K562 (cell line): Measurements from ENCODE around the gene PRELID1. TPM values are rescaled to one million over a fixed set of nuclear protein-coding genes. Genes with fewer than 3 reads are reported as not detected.

Source experiments
- ASH1L ChIP-seq: fragments of 450-650 bp; IDR thresholded peaks from 2 replicates; pipeline ENCODE4 v1.6.1; 2018; ENCODE audit warnings: borderline replicate concordance, mild to moderate bottlenecking, low read depth; ENCODE audit not compliant: partially characterized antibody
- IRF2 ChIP-seq: sonication (generic); formaldehyde crosslinking; IDR thresholded peaks from 2 replicates; pipeline ENCODE4 v1.8.1; 2022; ENCODE audit warnings: mild to moderate bottlenecking, missing genetic modification reagents
- KDM4B ChIP-seq, 2 experiments: fragments of 450-650 bp in 1 of 2; sonication (generic) in 1 of 2; IDR thresholded peaks; 2 replicates each; pipeline ENCODE4 v1.6.1; 2016 to 2017; ENCODE audit warnings: borderline replicate concordance in 2 of 2, antibody characterized with exemption in 1 of 2, low read depth in 1 of 2, mild to moderate bottlenecking in 1 of 2
- RBM25 ChIP-seq: fragments of 200-400 bp; formaldehyde crosslinking; IDR thresholded peaks from 2 replicates; pipeline ENCODE4 v1.6.1; 2018; ENCODE audit warnings: low read length, low read depth, moderate library complexity; ENCODE audit not compliant: severe bottlenecking
- SMAD2 ChIP-seq: fragments of 150-350 bp; IDR thresholded peaks from 2 replicates; pipeline ENCODE4 v1.6.1; 2014; ENCODE audit warnings: low read depth, mild to moderate bottlenecking, low read length
- ZBTB1 ChIP-seq: sonication (generic); formaldehyde crosslinking; IDR thresholded peaks from 2 replicates; pipeline ENCODE4 v1.8.1; 2023; ENCODE audit warnings: missing genetic modification reagents, low read depth, mild to moderate bottlenecking, borderline replicate concordance
- ZFP30 ChIP-seq: fragments of 250-450 bp; sonication (Bioruptor Pico); IDR thresholded peaks from 2 replicates; pipeline ENCODE4 v1.8.0; 2022; ENCODE audit warnings: moderate library complexity, mild to moderate bottlenecking, inconsistent platforms, borderline replicate concordance
- ZFPM2 ChIP-seq: fragments of 250-450 bp; sonication (Bioruptor Pico); IDR thresholded peaks from 2 replicates; pipeline ENCODE4 v1.5.1; 2022; ENCODE audit warnings: mild to moderate bottlenecking
- ZNF134 ChIP-seq: fragments of 250-450 bp; sonication (Bioruptor Pico); conservative IDR thresholded peaks from 2 replicates; pipeline ENCODE4 v1.4.0; 2020
- ZNF146 ChIP-seq: IDR thresholded peaks from one replicate; pipeline ENCODE4 v1.6.1; 2018; ENCODE audit warnings: missing compliant biosample characterization; ENCODE audit not compliant: unreplicated experiment
- ZNF175 ChIP-seq: fragments of 200-800 bp; sonication (Bioruptor generic); IDR thresholded peaks from 2 replicates; pipeline ENCODE4 v1.6.1; 2016; ENCODE audit warnings: low read depth, mild to moderate bottlenecking, missing genetic modification characterization, missing compliant biosample characterization
- ZNF3 ChIP-seq: fragments of 250-450 bp; sonication (Bioruptor Pico); IDR thresholded peaks from 2 replicates; pipeline ENCODE4 v1.5.0; 2021; ENCODE audit warnings: mild to moderate bottlenecking, moderate library complexity
- ZNF444 ChIP-seq: fragments of 250-450 bp; sonication (Bioruptor Pico); IDR thresholded peaks from 2 replicates; pipeline ENCODE4 v1.4.0; 2020; ENCODE audit warnings: mild to moderate bottlenecking, moderate library complexity
- polyA plus RNA-seq, 8 experiments: library from polyadenylated mRNA; depleted of rRNA in 4 of 8; stranded (reverse) in 5 of 8; unstranded in 3 of 8; fragments of >200 nt; fragmentation: Nextera tagmentation in 2 of 8; fragmentation: Illumina TruSeq in 1 of 8; extraction: Ambion mirVana in 2 of 8; extraction: Trizol in 1 of 8; gene quantifications; 2 replicates each; pipeline versions ENCODE4 v1.2.1 to v1.2.3, GENCODE V29; 2011 to 2014; ENCODE audit warnings: inconsistent platforms in 1 of 8, missing spikeins in 1 of 8
- total RNA-seq, 7 experiments: library from RNA; depleted of rRNA in 6 of 7; stranded (reverse); fragments of >200 nt in 6 of 7; fragmentation: Illumina TruSeq in 2 of 7; extraction: Trizol in 2 of 7; gene quantifications; 2 replicates each; pipeline versions ENCODE4 v1.2.1 to v1.2.3, GENCODE V29; 2011 to 2021; ENCODE audit warnings: low replicate concordance in 1 of 7
- TF ChIP-seq, protein P1 (sequence below): fragments of 450-650 bp; IDR thresholded peaks from 2 replicates; pipeline ENCODE4 v1.7.1; 2018; ENCODE audit warnings: mild to moderate bottlenecking, low read depth; ENCODE audit not compliant: partially characterized antibody
- TF ChIP-seq, protein P2 (sequence below): fragments of 450-650 bp; IDR thresholded peaks from 2 replicates; pipeline ENCODE4 v1.6.1; 2017; ENCODE audit warnings: antibody characterized with exemption
- TF ChIP-seq, protein P3 (sequence below): sonication (generic); formaldehyde crosslinking; IDR thresholded peaks from 2 replicates; pipeline ENCODE4 v1.8.0; 2022; ENCODE audit warnings: mild to moderate bottlenecking, low read depth, missing genetic modification reagents
- TF ChIP-seq, protein P4 (sequence below): IDR thresholded peaks from 2 replicates; pipeline ENCODE4 v1.6.1; 2014; ENCODE audit warnings: antibody characterized with exemption
- TF ChIP-seq, protein P5 (sequence below): fragments of 250-450 bp; sonication (Bioruptor Pico); IDR thresholded peaks from 2 replicates; pipeline ENCODE4 v1.8.0; 2022; ENCODE audit warnings: moderate library complexity, mild to moderate bottlenecking, inconsistent platforms

The PRELID1 gene
- total and polyA plus RNA-seq, 9 of the 15 experiments (the other 6 are each of a cell fraction or from before 2014, with no cell fraction given) = 40.1 to 484 (median 340) TPM

DNA sequence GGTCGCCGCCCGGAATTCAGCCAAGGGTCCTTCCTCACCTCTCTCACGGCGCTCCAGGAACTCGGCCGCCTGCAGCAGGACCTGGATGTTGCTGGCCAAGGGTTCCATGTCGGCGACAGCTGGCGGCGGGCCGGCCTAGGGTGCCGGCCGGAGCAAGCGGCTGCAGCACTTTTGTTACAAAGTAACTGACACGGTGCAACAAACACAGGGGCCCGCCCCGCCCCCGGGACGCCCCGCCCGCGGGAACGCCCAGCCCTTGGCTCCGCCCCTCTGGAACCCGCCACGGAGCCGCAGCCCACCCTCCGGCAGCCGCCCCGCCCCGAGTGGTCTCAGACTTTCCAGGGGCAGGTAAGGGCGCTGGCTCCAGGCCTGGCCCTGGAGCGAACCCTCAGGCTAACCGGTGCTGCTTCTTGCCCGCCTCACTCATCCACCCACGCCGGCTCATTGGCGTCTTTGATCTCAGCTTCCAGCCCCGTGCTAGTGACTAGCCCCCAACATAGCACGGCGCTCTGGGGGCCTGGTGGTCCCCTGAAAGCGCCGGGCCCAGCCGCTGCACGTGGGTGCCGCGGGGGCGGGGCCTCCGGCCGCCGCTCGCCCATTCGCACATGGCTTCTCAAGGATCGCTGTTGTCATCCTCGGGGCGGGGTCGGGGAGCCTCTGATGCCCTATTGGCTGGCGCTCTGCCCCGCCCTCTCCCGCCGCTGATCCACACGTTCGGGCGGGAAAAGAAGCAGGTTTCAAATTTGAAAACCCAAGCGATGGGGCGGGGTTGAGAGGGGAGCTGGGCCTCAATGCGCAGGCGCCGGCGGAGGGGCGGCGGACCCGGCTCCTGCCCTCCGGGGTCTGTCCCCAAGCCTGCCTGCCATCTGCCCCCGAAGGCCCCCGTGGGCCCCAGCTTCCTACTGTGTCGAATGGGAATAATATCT, 8.4 kb downstream of the PRELID1 start, which contains the start of gene MXD3 (continued):
- TF ChIP-seq, protein P1, sequence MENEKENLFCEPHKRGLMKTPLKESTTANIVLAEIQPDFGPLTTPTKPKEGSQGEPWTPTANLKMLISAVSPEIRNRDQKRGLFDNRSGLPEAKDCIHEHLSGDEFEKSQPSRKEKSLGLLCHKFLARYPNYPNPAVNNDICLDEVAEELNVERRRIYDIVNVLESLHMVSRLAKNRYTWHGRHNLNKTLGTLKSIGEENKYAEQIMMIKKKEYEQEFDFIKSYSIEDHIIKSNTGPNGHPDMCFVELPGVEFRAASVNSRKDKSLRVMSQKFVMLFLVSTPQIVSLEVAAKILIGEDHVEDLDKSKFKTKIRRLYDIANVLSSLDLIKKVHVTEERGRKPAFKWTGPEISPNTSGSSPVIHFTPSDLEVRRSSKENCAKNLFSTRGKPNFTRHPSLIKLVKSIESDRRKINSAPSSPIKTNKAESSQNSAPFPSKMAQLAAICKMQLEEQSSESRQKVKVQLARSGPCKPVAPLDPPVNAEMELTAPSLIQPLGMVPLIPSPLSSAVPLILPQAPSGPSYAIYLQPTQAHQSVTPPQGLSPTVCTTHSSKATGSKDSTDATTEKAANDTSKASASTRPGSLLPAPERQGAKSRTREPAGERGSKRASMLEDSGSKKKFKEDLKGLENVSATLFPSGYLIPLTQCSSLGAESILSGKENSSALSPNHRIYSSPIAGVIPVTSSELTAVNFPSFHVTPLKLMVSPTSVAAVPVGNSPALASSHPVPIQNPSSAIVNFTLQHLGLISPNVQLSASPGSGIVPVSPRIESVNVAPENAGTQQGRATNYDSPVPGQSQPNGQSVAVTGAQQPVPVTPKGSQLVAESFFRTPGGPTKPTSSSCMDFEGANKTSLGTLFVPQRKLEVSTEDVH = peak; percentile 77
- TF ChIP-seq ZNF175 (CRISPR knock-in tag) (no peak), IRF2 (CRISPR knock-in tag) (no peak), ZFPM2 (no peak), SMAD2 (no peak), ASH1L (no peak), RBM25 (peak; percentile 68), ZNF3 (CRISPR knock-in tag) (no peak), ZFP30 (no peak), ZNF146 (CRISPR knock-in tag) (no peak), KDM4B (IDR thresholded peaks at IDR 0.05; ENCODE audit: borderline replicate concordance in 2 of 2, low read depth in 1 of 2) (no peak), ZNF444 (CRISPR knock-in tag) (no peak), ZBTB1 (CRISPR knock-in tag) (no peak; the same call in 1 of the 2 replicates), ZNF134 (CRISPR knock-in tag) (no peak)
- TF ChIP-seq, protein P2, sequence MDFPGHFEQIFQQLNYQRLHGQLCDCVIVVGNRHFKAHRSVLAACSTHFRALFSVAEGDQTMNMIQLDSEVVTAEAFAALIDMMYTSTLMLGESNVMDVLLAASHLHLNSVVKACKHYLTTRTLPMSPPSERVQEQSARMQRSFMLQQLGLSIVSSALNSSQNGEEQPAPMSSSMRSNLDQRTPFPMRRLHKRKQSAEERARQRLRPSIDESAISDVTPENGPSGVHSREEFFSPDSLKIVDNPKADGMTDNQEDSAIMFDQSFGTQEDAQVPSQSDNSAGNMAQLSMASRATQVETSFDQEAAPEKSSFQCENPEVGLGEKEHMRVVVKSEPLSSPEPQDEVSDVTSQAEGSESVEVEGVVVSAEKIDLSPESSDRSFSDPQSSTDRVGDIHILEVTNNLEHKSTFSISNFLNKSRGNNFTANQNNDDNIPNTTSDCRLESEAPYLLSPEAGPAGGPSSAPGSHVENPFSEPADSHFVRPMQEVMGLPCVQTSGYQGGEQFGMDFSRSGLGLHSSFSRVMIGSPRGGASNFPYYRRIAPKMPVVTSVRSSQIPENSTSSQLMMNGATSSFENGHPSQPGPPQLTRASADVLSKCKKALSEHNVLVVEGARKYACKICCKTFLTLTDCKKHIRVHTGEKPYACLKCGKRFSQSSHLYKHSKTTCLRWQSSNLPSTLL = no peak
- TF ChIP-seq, protein P3, sequence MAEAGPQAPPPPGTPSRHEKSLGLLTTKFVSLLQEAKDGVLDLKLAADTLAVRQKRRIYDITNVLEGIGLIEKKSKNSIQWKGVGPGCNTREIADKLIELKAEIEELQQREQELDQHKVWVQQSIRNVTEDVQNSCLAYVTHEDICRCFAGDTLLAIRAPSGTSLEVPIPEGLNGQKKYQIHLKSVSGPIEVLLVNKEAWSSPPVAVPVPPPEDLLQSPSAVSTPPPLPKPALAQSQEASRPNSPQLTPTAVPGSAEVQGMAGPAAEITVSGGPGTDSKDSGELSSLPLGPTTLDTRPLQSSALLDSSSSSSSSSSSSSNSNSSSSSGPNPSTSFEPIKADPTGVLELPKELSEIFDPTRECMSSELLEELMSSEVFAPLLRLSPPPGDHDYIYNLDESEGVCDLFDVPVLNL (CRISPR knock-in tag) = peak; percentile 98
- TF ChIP-seq, protein P4, sequence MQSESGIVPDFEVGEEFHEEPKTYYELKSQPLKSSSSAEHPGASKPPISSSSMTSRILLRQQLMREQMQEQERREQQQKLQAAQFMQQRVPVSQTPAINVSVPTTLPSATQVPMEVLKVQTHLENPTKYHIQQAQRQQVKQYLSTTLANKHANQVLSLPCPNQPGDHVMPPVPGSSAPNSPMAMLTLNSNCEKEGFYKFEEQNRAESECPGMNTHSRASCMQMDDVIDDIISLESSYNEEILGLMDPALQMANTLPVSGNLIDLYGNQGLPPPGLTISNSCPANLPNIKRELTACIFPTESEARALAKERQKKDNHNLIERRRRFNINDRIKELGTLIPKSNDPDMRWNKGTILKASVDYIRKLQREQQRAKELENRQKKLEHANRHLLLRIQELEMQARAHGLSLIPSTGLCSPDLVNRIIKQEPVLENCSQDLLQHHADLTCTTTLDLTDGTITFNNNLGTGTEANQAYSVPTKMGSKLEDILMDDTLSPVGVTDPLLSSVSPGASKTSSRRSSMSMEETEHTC = no peak
- TF ChIP-seq, protein P5, sequence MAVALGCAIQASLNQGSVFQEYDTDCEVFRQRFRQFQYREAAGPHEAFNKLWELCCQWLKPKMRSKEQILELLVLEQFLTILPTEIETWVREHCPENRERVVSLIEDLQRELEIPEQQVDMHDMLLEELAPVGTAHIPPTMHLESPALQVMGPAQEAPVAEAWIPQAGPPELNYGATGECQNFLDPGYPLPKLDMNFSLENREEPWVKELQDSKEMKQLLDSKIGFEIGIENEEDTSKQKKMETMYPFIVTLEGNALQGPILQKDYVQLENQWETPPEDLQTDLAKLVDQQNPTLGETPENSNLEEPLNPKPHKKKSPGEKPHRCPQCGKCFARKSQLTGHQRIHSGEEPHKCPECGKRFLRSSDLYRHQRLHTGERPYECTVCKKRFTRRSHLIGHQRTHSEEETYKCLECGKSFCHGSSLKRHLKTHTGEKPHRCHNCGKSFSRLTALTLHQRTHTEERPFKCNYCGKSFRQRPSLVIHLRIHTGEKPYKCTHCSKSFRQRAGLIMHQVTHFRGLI = no peak
